Measurements from ENCODE around the gene WFS1. TPM values are rescaled to one million over a fixed set of nuclear protein-coding genes. Genes with fewer than 3 reads are reported as not detected.

WFS1 gene
- total RNA-seq, 4 donors from 2014 or later, result 95.7 to 137 (median 101) TPM

DNA sequence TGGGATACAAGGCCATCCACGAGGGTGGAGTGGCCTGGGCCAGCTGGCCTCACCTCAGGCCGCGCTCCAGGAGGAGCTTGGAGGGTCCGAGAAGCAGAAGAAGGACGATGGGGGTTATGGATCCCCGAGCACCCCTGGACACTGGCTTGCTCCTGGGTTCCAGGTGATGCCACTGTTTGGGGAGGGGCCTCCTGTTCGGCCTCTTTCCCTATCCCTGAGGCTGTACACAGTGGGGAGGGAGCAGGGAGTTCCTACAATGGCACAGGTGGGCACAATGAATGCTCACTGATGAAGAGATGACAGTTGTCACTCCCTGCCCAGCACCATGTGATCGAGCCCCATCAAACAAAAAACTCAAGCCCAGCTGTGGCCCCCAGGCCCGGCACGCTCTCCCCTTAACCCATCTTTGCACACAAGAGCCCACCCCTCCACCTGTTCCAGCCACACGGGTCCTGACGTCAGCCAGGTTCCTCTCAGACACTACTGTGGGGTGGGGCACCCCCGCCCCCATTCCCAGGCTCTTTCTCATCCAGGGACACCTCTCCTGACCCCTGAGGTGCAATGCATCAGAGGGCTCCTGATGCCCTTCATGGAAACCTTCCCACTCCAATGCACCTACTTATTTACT, 70.3 kb downstream of the WFS1 start:
- 82 to 100% methylated on average over 1 to 5 of the region's 13 CpGs for WGBS, 2 donors (ENCODE audit: low coverage in 1 of 2)
- Histone ChIP-seq H3K27me3 (peaks cover 52% of the 10 kb centered on the region), H3K36me3 (no peaks in the 10 kb centered on the region), H3K27ac (no peak overlapping the region), H3K9me3 (peaks cover 0 to under 1% (median 0%) of the 10 kb centered on the region in 3 donors), H3K4me3 (no peak overlapping the region), H3K4me1 (peaks cover 0 to 6% (median 0%) of the 10 kb centered on the region in 3 donors)
- TF ChIP-seq POLR2A (IDR thresholded peaks at IDR 0.05), result no peak
- TF ChIP-seq EP300 (IDR thresholded peaks at IDR 0.05), result no peak
- TF ChIP-seq CTCF (IDR thresholded peaks at IDR 0.05), result no peak
- no peak for TF ChIP-seq POLR2AphosphoS5 (IDR thresholded peaks at IDR 0.05)
- no peak for ATAC-seq

- H3K4me3 ChIP-seq, result no peak overlapping the region
- H3K27me3 ChIP-seq, result peaks cover 46% of the 10 kb centered on the region
- WGBS, 2 donors (ENCODE audit: low coverage in 1 of 2), result 77% methylated on average over 2 of the region's 9 CpGs; no CpG with 5 or more reads in 1 of the 2 donors
- H3K36me3 ChIP-seq, result no peaks in the 10 kb centered on the region
- no peak for TF ChIP-seq POLR2A (IDR thresholded peaks at IDR 0.05)
- TF ChIP-seq CTCF (IDR thresholded peaks at IDR 0.05), result no peak
- no peak overlapping the region for H3K27ac ChIP-seq
- H3K4me1 ChIP-seq, result peaks cover 0 to 6% (median 0%) of the 10 kb centered on the region in 3 donors
- peaks cover 0 to 7% (median 0%) of the 10 kb centered on the region in 3 donors for H3K9me3 ChIP-seq
- ATAC-seq, result no peak
Measured at GRCh38 chr4:6340446-6341015, 70.9 kb downstream of the WFS1 start.

DNA sequence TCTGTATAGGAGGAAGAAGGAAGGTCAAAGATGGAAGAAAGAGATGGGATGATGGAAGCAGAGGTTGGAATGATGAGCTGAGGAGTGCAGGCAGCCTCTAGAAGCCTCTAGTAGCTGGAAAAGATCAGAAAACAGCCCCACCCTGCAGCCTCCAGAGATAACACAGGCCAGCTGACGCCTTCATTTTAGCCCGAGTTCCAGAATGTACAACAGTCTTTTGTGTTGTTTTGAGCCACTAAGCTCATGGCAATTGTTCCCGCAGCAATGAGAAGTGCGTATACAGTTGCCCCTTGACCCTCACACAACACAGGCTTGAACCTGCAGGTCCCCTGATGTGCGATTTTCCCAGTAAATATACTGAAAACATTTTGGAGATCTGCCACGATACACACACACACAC, 72.0 kb downstream of the WFS1 start:
- no peak for ATAC-seq

GRCh38 chr4:6342530-6343293, 73.1 kb downstream of the WFS1 start:
- H3K9me3 ChIP-seq, result peaks cover 0 to 12% (median 0%) of the 10 kb centered on the region in 3 donors
- peaks cover 0 to 6% (median 0%) of the 10 kb centered on the region in 3 donors for H3K4me1 ChIP-seq
- WGBS, 2 donors (ENCODE audit: low coverage in 1 of 2), result 42 to 56% methylated on average over 11 to 12 of the region's 23 CpGs
- ATAC-seq, result no peak
- H3K4me3 ChIP-seq, result no peak overlapping the region
- TF ChIP-seq EP300 (IDR thresholded peaks at IDR 0.05) (no peak), CTCF (IDR thresholded peaks at IDR 0.05) (no peak), POLR2A (IDR thresholded peaks at IDR 0.05) (no peak), POLR2AphosphoS5 (IDR thresholded peaks at IDR 0.05) (no peak)
- no peak overlapping the region for H3K27ac ChIP-seq
- H3K27me3 ChIP-seq, result peaks cover 51% of the 10 kb centered on the region
- no peaks in the 10 kb centered on the region for H3K36me3 ChIP-seq

More for the DNA sequence above, 72.0 kb downstream of the WFS1 start:
- WGBS, 2 donors (ENCODE audit: low coverage in 1 of 2), result 51 to 69% methylated on average over 6 of the region's 6 CpGs
- Histone ChIP-seq H3K27me3 (peaks cover 46% of the 10 kb centered on the region), H3K27ac (no peak overlapping the region), H3K4me3 (no peak overlapping the region), H3K4me1 (peaks cover 0 to 6% (median 0%) of the 10 kb centered on the region in 3 donors), H3K9me3 (peaks cover 0 to 12% (median 0%) of the 10 kb centered on the region in 3 donors), H3K36me3 (no peaks in the 10 kb centered on the region)
- TF ChIP-seq CTCF (IDR thresholded peaks at IDR 0.05), result no peak
- TF ChIP-seq POLR2AphosphoS5 (IDR thresholded peaks at IDR 0.05), result no peak
- no peak for TF ChIP-seq EP300 (IDR thresholded peaks at IDR 0.05)
- TF ChIP-seq POLR2A (IDR thresholded peaks at IDR 0.05), result no peak
